ENCODE measurements around the gene CREBBP. TPM values are rescaled to one million over a fixed set of nuclear protein-coding genes. Genes with fewer than 3 reads are reported as not detected.

Gene CREBBP
- total RNA-seq, 3 donors from 2014 or later = 57.9 to 107 (median 81.6) TPM

GRCh38 chr16:3729161-3730112 is 151.1 kb downstream of the CREBBP start:
- Histone ChIP-seq H3K9me3 (no peaks in the 10 kb centered on the region), H3K4me1 (ENCODE audit: low read depth) (no peaks in the 10 kb centered on the region), H3K36me3 (ENCODE audit: low read depth) (peaks cover 24% of the 10 kb centered on the region), H3K4me3 (no peak overlapping the region)
- DNase-seq = peak in 1 of 3 donors; percentile 23
- ATAC-seq = no peak
- TF ChIP-seq, protein P1, sequence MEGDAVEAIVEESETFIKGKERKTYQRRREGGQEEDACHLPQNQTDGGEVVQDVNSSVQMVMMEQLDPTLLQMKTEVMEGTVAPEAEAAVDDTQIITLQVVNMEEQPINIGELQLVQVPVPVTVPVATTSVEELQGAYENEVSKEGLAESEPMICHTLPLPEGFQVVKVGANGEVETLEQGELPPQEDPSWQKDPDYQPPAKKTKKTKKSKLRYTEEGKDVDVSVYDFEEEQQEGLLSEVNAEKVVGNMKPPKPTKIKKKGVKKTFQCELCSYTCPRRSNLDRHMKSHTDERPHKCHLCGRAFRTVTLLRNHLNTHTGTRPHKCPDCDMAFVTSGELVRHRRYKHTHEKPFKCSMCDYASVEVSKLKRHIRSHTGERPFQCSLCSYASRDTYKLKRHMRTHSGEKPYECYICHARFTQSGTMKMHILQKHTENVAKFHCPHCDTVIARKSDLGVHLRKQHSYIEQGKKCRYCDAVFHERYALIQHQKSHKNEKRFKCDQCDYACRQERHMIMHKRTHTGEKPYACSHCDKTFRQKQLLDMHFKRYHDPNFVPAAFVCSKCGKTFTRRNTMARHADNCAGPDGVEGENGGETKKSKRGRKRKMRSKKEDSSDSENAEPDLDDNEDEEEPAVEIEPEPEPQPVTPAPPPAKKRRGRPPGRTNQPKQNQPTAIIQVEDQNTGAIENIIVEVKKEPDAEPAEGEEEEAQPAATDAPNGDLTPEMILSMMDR (IDR thresholded peaks at IDR 0.05) = no peak
- intact Hi-C loops (cut with DNase I, micrococcal nuclease) = no loop called here

DNA sequence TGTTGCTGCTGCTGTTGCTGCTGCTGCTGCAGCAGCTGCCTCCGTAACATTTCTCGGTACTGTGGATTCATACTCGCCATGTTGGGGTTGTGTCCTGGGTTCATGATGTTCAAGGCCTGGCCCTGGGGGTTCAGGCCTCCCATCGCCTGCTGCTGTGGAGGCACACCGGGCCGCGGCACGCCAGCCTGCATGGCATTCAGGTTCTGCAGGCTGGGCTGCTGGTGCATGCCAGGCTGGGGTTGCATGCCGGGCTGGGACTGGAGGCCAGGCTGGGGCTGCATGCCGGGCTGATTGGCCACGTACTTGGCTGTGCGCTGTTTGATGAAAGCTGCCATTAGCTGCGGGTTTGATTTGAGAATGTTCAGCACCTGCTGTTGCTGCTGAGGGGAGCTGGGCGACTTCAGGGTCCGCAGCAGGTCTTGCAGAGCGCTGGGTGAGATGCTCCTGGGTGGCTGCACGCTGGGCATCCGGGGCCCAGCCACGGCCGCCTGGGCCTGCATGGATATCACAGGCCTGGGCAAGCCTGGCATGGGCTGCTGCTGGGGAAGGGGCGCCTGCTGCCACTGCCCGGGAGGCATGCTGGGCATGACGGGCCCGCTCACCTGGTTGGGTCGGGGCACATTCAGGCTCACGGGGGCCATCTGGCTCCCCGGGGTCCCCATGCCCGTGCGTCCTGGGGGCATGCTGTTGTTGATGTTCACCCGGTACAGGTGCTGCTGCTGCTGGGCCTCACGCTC is 151.9 kb downstream of the CREBBP start:
- DNase-seq (no peak), ATAC-seq (no peak)
- intact Hi-C loops (cut with DNase I, micrococcal nuclease) = no loop called here
- Histone ChIP-seq H3K9me3 (no peaks in the 10 kb centered on the region), H3K36me3 (ENCODE audit: low read depth) (peaks cover 21% of the 10 kb centered on the region), H3K4me3 (no peak overlapping the region), H3K4me1 (ENCODE audit: low read depth) (no peaks in the 10 kb centered on the region)
- TF ChIP-seq, protein P1 (IDR thresholded peaks at IDR 0.05) = no peak

DNA sequence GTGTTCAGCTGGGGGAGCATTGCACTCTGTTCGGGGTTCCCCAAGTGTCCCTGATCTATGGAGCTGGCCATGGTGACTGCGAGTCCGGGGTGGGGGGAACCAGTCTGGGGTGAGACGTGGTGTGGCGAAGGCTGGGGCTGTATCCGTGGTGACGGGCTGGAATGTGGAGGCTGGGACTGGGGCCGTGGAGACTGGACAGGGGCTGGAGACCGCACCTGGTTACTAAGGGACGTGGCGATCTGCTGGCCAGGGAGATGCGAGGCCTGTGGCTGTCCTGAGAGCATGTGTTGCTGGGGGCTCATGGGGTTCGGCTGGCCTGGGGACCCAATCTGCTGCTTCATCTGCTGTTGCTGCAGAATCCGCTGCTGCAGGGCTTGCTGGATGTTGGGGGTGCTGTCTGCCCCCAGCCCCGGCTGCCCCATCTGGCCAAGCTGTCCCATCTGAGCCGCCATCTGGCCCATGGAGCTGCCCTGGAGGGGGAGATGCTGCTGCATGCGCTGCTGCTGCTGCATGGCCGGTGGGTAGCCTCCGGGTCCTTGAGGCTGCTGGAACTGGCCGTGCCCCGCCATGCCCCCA is 152.6 kb downstream of the CREBBP start:
- Histone ChIP-seq H3K4me1 (ENCODE audit: low read depth) (no peaks in the 10 kb centered on the region), H3K36me3 (ENCODE audit: low read depth) (peaks cover 21% of the 10 kb centered on the region), H3K4me3 (no peak overlapping the region), H3K9me3 (no peaks in the 10 kb centered on the region)
- TF ChIP-seq, protein P1 (IDR thresholded peaks at IDR 0.05) = no peak
- DNase-seq (no peak), ATAC-seq (no peak)
- intact Hi-C loops (cut with DNase I, micrococcal nuclease) = no loop called here

DNA sequence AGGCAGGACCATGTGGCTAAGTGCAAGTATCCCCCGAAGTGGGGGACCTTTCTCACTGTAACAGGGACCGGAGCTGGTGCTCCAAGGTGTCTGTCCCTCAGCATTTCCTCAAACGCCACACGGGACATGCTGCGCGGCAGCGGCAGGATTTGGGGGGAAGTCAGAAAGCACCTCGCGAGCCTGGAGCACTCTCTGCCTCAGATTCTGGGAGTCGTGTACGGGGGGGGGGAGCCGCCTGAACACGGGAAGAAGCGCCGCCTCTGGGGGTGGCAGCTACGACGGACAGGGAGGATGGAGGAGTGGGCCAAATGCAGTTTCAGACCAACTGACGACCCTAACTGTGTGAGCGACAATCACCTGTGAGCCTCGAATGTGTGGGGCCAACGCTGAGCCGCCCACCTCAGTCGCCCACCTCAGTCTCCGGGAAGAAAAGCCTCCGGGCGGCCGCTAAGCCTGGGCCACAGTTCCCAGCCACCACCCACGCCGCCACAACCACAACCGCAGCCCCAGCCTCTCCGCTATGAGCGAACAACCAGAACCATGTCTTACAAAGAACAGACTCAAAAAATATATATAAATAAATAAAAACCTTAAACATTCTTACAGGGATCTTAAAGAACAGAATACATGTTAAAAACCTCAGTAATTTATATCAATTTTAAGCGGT is 154.4 kb downstream of the CREBBP start:
- ATAC-seq (no peak), DNase-seq (no peak)
- H3K36me3 ChIP-seq (ENCODE audit: low read depth) = peaks cover 18% of the 10 kb centered on the region

GRCh38 chr16:3725276-3725675 is 155.2 kb downstream of the CREBBP start:
- intact Hi-C loops (cut with DNase I, micrococcal nuclease) = no loop called here
- H3K9me3 ChIP-seq = no peaks in the 10 kb centered on the region
- no peak overlapping the region for H3K4me3 ChIP-seq
- DNase-seq (no peak), ATAC-seq (no peak)
- H3K4me1 ChIP-seq (ENCODE audit: low read depth) = no peaks in the 10 kb centered on the region
- peaks cover 18% of the 10 kb centered on the region for H3K36me3 ChIP-seq (ENCODE audit: low read depth)
- TF ChIP-seq, protein P1 (IDR thresholded peaks at IDR 0.05) = no peak

More for the DNA sequence above, 154.4 kb downstream of the CREBBP start:
- H3K9me3 ChIP-seq = no peaks in the 10 kb centered on the region
- intact Hi-C loops (cut with DNase I, micrococcal nuclease) = no loop called here
- no peak overlapping the region for H3K4me3 ChIP-seq
- TF ChIP-seq, protein P1 (IDR thresholded peaks at IDR 0.05) = no peak
- H3K4me1 ChIP-seq (ENCODE audit: low read depth) = no peaks in the 10 kb centered on the region
